Measurements from ENCODE around the gene NR1D1.

NR1D1 gene

GRCh38 chr17:40107522-40108174 is 7.3 kb upstream of the NR1D1 start:
- no peak for DNase-seq (ENCODE audit: low spot score)
- peak overlapping the region; percentile 76 for H3K27ac ChIP-seq
- ChIA-PET CTCF (no interaction called here), POLR2A (ENCODE audit: low non-redundant PET) (no interaction called here)
- TF ChIP-seq CTCF (conservative IDR thresholded peaks at IDR 0.05; ENCODE audit: low read depth), result no peak

- no peak for TF ChIP-seq CTCF (conservative IDR thresholded peaks at IDR 0.05; ENCODE audit: low read depth)
- H3K27ac ChIP-seq, result peak overlapping the region; percentile 76
- POLR2A ChIA-PET (ENCODE audit: low non-redundant PET), result interaction anchor here (0.6 kb wide), 1 partner anchor 120 kb away, joined by 10 read pairs; no protein-coding TSS in a partner anchor
- CTCF ChIA-PET, result interaction anchor here (0.6 kb wide), 1 partner anchor 37 kb away, joined by 3 read pairs; no protein-coding TSS in a partner anchor
- DNase-seq (ENCODE audit: low spot score), result no peak
Measured at GRCh38 chr17:40106760-40107521, 6.6 kb upstream of the NR1D1 start.

- POLR2A ChIA-PET (ENCODE audit: low non-redundant PET), result interaction anchor here (0.6 kb wide), 1 partner anchor 119 kb away, joined by 10 read pairs; no protein-coding TSS in a partner anchor
- no peak for DNase-seq (ENCODE audit: low spot score)
- CTCF ChIA-PET, result interaction anchor here (0.6 to 0.7 kb wide), 2 partner anchors 30 to 36 kb away, joined by 3 read pairs; no protein-coding TSS in a partner anchor
- TF ChIP-seq CTCF (conservative IDR thresholded peaks at IDR 0.05; ENCODE audit: low read depth), result no peak
- H3K27ac ChIP-seq, result peak overlapping the region; percentile 76
Measured at GRCh38 chr17:40105861-40106759, 5.7 kb upstream of the NR1D1 start.

GRCh38 chr17:40104594-40105486 is 4.5 kb upstream of the NR1D1 start:
- H3K27ac ChIP-seq, result peak overlapping the region; percentile 98
- no peak for DNase-seq (ENCODE audit: low spot score)

GRCh38 chr17:40103688-40104087 is 3.3 kb upstream of the NR1D1 start:
- no peak for DNase-seq (ENCODE audit: low spot score)
- CTCF ChIA-PET, result interaction anchor here (0.6 to 1.2 kb wide), 5 partner anchors 16 to 90 kb away, joined by 3 read pairs; no protein-coding TSS in a partner anchor
- H3K27ac ChIP-seq, result peak overlapping the region; percentile 98
- TF ChIP-seq CTCF (conservative IDR thresholded peaks at IDR 0.05; ENCODE audit: low read depth), result no peak
- POLR2A ChIA-PET (ENCODE audit: low non-redundant PET), result no interaction called here

More at GRCh38 chr17:40104594-40105486, 4.5 kb upstream of the NR1D1 start:
- no peak for TF ChIP-seq CTCF (conservative IDR thresholded peaks at IDR 0.05; ENCODE audit: low read depth)
- POLR2A ChIA-PET (ENCODE audit: low non-redundant PET), result no interaction called here
- CTCF ChIA-PET, result no interaction called here

All from RWPE1 (cell line).